ENCODE measurements around the gene CRNN.

The CRNN gene

GRCh38 chr1:152458384-152459185 lies 44.5 kb upstream of the CRNN start:
- no peaks in the 10 kb centered on the region for H3K36me3 ChIP-seq (ENCODE audit: control insufficient read depth in 2 of 2, insufficient read depth in 1 of 2, low read length in 2 of 2)
- ChIA-PET CTCF (interaction anchor here (0.5 to 3.6 kb wide), 94 partner anchors 8 to 1082 kb away, joined by 3 to 176 read pairs (median 4); partner anchors contain the start of genes KPRP, RPTN, S100A11 and TCHH), POLR2A (interaction anchor here (0.7 to 1.7 kb wide), 2 partner anchors 269 to 411 kb away, joined by 3 to 6 read pairs; no protein-coding TSS in a partner anchor)
- no peak overlapping the region for H3K27ac ChIP-seq (ENCODE audit: extremely low read depth, low read depth, low read length)
- TF ChIP-seq ZNF37A (tag by site-specific recombination; IDR thresholded peaks at IDR 0.05) (no peak), ZBTB44 (tag by site-specific recombination; IDR thresholded peaks at IDR 0.05) (no peak), ZNF114 (tag by site-specific recombination; IDR thresholded peaks at IDR 0.05) (no peak), WT1 (tag by site-specific recombination; IDR thresholded peaks at IDR 0.05) (no peak), ZNF280D (tag by site-specific recombination; IDR thresholded peaks at IDR 0.05) (no peak), ZSCAN30 (tag by site-specific recombination; IDR thresholded peaks at IDR 0.05) (no peak), ZNF26 (tag by site-specific recombination; IDR thresholded peaks at IDR 0.05) (no peak), ZNF660 (tag by site-specific recombination; IDR thresholded peaks at IDR 0.05) (peak; percentile 22; the same call in 1 of the 2 replicates), ZBTB1 (tag by site-specific recombination; IDR thresholded peaks at IDR 0.05) (no peak), PRDM10 (tag by site-specific recombination; IDR thresholded peaks at IDR 0.05) (no peak), ZXDB (tag by site-specific recombination; IDR thresholded peaks at IDR 0.05) (no peak), GLIS1 (tag by site-specific recombination; IDR thresholded peaks at IDR 0.05) (no peak), ZNF610 (tag by site-specific recombination; IDR thresholded peaks at IDR 0.05; ENCODE audit: borderline replicate concordance) (no peak), ZNF473 (tag by site-specific recombination; IDR thresholded peaks at IDR 0.05) (no peak), CTCF (tag by site-specific recombination; IDR thresholded peaks at IDR 0.05) (peak; percentile 75), ZBTB48 (tag by site-specific recombination; IDR thresholded peaks at IDR 0.05) (no peak), ZNF341 (tag by site-specific recombination; IDR thresholded peaks at IDR 0.05; ENCODE audit: low read depth) (0 out of 2 replicates have a peak, but pooled peaks have one; percentile 37), ZNF654 (tag by site-specific recombination; IDR thresholded peaks at IDR 0.05; ENCODE audit: low read depth) (peak; percentile 89)
- H3K9me3 ChIP-seq (ENCODE audit: control insufficient read depth, insufficient read depth, low read depth, low read length): no peaks in the 10 kb centered on the region
- no peaks in the 10 kb centered on the region for H3K4me1 ChIP-seq (ENCODE audit: control insufficient read depth, insufficient read depth, low read length)
- H3K4me3 ChIP-seq (ENCODE audit: low read depth, low read length): no peak overlapping the region
